HUES6 (cell line): Measurements from ENCODE around the gene TGFB2.

Experiments used
- H3K27ac ChIP-seq: 2 replicates; pipeline ENCODE4 v1.7.0; 2013; ENCODE audit warnings: low read depth, mild to moderate bottlenecking, low read length, inconsistent platforms
- H3K27me3 ChIP-seq: 2 replicates; pipeline ENCODE4 v1.6.1; 2013; ENCODE audit warnings: low read length; ENCODE audit not compliant: control insufficient read depth, insufficient read depth
- H3K36me3 ChIP-seq: 2 replicates; pipeline ENCODE4 v1.6.1; 2013; ENCODE audit warnings: low read length; ENCODE audit not compliant: control insufficient read depth, insufficient read depth
- H3K4me1 ChIP-seq: 2 replicates; pipeline ENCODE4 v1.6.1; 2013; ENCODE audit warnings: low read length; ENCODE audit not compliant: control insufficient read depth, insufficient read depth
- H3K4me3 ChIP-seq: 2 replicates; pipeline ENCODE4 v1.5.1; 2013; ENCODE audit warnings: low read depth, low read length
- H3K9ac ChIP-seq: one replicate; pipeline ENCODE4 v1.6.1; 2013; ENCODE audit warnings: mild to moderate bottlenecking, low read length
- H3K9me3 ChIP-seq: 2 replicates; pipeline ENCODE4 v1.6.1; 2013; ENCODE audit warnings: low read depth, low read length; ENCODE audit not compliant: control insufficient read depth, insufficient read depth

The TGFB2 gene

DNA sequence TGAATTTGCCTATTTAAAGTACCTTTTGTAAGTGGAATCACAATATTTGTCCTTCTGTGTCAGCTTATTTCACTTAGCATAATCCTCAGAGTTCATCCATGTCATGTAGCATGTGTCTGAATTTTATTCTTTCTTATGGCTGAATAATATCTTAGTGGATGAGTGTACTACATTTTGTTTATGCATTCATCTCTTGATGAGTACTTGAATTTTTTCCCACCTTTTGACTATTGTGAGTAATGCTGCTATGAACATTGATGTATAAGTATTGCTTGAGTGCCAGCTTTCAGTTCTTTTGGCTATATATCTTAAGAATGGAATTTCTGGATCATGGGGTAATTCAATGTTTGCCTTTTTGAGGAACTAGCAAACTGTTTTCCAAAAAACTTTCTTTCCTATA, 84.2 kb downstream of the TGFB2 start:
- no peak overlapping the region for H3K27ac ChIP-seq
- H3K27me3 ChIP-seq = no peaks in the 10 kb centered on the region
- no peaks in the 10 kb centered on the region for H3K4me1 ChIP-seq
- no peaks in the 10 kb centered on the region for H3K36me3 ChIP-seq
- H3K4me3 ChIP-seq = no peak overlapping the region
- H3K9me3 ChIP-seq = no peaks in the 10 kb centered on the region
- no peak overlapping the region for H3K9ac ChIP-seq

DNA sequence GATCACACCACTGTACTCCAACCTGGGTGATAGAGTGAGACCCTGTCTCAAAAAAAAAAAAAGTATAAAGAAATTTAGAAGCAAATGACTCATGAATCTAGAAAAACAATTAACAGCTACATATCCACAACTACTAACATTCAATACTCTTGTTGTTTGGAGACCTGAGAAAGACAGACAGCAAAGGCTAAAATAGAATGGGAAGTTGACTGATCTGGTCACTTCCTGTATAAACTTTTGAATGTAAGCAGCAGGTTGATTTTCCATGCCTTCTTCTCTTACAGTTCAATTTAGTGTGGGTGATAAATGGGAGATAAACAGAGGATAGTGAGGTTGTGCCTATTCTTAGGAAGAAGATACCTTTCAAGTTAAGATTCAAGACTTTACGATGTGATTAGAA, 85.2 kb downstream of the TGFB2 start:
- Histone ChIP-seq H3K4me1 (no peaks in the 10 kb centered on the region), H3K9ac (no peak overlapping the region), H3K27ac (no peak overlapping the region), H3K27me3 (no peaks in the 10 kb centered on the region), H3K4me3 (no peak overlapping the region), H3K9me3 (no peaks in the 10 kb centered on the region), H3K36me3 (no peaks in the 10 kb centered on the region)

DNA sequence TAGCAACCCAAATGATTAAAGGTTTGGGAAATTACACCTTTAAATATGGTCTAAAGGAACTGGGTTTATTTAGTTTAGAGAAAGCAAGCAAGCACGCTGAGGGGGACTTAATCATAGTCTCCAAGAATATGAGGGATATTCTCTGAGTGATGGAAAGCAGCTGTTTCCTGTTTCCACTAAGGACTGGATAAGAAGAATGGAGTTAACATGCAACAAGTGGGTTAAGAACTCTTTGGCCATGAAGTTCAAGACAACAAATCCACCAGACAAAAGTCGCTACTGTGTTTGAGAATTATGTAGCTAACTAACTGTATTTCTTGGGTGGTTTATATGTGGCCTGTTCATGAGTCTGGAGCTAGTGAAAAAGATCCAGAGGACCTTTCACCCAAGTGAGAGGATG, 85.7 kb downstream of the TGFB2 start:
- Histone ChIP-seq H3K36me3 (no peaks in the 10 kb centered on the region), H3K9ac (no peak overlapping the region), H3K27ac (no peak overlapping the region), H3K4me1 (no peaks in the 10 kb centered on the region), H3K9me3 (no peaks in the 10 kb centered on the region), H3K27me3 (no peaks in the 10 kb centered on the region), H3K4me3 (no peak overlapping the region)

DNA sequence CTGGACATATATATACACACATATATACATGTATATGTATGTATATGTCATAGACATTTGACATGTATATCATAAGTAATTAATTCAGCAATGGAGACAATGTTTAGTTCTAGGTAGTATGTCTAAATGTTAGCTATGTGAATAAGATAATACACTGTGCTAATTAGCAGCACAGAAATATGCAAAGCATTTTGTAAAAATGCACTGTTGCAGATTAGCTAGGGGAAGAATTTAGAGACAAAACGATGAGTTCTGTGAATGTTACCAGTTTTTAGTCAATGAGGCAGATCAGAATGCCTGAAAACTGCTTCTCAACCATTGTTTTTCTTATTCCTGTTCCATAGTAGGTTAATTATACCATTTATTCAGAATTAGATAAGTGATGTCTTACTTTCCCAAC, 86.3 kb downstream of the TGFB2 start:
- Histone ChIP-seq H3K9me3 (no peaks in the 10 kb centered on the region), H3K4me3 (no peak overlapping the region), H3K27ac (no peak overlapping the region), H3K9ac (no peak overlapping the region), H3K4me1 (no peaks in the 10 kb centered on the region), H3K36me3 (no peaks in the 10 kb centered on the region), H3K27me3 (no peaks in the 10 kb centered on the region)

DNA sequence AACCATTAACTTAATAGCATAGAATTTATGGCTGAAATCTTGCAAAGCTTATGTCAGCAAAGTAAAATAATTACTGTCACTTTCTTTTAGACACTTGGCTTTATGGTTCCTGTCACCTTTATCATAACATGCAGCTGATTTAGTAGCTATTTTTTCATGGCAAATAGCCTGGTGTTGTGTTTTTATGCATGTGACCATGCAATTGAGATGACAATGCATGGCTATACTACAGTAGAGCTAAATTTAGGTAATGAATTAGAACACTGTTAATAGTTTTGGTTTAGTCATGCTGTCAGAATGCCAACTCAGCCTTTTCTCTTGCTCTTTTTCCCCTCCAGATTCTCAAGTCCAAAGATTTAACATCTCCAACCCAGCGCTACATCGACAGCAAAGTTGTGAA, 88.6 kb downstream of the TGFB2 start:
- Histone ChIP-seq H3K9me3 (no peaks in the 10 kb centered on the region), H3K36me3 (no peaks in the 10 kb centered on the region), H3K27ac (no peak overlapping the region), H3K9ac (no peak overlapping the region), H3K4me3 (no peak overlapping the region), H3K27me3 (no peaks in the 10 kb centered on the region), H3K4me1 (no peaks in the 10 kb centered on the region)

DNA sequence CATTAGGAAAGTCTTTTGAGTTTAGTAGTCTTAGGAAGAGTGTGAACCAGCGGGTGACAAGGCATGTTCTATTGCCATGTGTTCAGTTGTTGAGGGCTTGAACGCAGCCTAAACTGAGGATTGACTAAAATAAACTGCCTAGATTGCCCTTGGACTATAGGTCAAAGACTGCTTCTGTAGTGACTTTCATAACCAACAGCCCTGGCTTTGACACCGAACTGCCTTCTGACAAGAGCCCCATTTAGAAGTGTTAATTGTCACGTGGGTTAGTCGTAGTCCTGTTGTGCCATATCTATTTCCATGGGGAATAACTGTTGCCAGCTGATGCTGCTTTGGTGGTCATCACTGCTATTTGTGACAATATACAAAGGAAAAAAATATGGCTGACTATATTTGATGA, 90.4 kb downstream of the TGFB2 start:
- no peak overlapping the region for H3K9ac ChIP-seq
- H3K4me3 ChIP-seq = no peak overlapping the region
- H3K4me1 ChIP-seq = no peaks in the 10 kb centered on the region
- no peaks in the 10 kb centered on the region for H3K9me3 ChIP-seq
- no peaks in the 10 kb centered on the region for H3K27me3 ChIP-seq
- H3K27ac ChIP-seq = no peak overlapping the region
- H3K36me3 ChIP-seq = no peaks in the 10 kb centered on the region

DNA sequence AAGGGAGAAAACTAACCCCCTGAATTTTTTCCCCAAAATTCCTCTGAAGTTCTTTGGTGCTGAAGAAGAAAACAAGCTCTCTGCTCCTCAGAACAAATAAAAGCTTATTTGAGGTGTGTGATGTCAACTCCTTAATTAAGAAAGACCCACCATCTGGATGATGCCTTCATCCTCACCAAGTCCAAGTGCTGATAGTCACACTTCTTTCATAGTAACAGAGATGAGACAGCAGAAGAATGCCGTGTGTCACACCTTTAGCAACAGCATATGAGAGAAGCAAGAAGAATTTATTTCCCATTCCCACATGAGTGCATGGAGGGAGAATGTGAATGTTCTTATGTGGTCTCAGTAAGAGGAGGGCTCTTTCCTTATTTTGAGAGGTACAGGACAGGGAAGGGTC, 91.2 kb downstream of the TGFB2 start:
- Histone ChIP-seq H3K36me3 (no peaks in the 10 kb centered on the region), H3K4me3 (no peak overlapping the region), H3K27ac (no peak overlapping the region), H3K27me3 (no peaks in the 10 kb centered on the region), H3K4me1 (no peaks in the 10 kb centered on the region), H3K9me3 (no peaks in the 10 kb centered on the region), H3K9ac (no peak overlapping the region)

DNA sequence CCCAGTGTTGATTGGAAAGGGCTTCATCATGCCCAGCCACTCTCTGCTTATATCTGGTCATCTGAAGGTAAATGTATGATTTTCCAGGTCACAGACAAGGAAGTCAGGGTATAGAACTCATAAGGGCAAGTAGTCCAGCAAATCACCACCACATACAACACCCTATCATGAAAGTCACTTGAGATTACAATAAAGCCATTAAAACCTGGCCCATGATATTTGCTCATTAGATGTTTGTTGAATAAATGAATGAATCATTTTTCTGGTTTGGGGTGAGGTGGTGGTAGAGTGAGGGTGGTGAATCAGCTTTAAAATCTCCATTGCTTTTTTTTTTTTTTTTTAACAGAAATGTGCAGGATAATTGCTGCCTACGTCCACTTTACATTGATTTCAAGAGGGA, 91.9 kb downstream of the TGFB2 start:
- Histone ChIP-seq H3K27ac (no peak overlapping the region), H3K27me3 (no peaks in the 10 kb centered on the region), H3K9me3 (no peaks in the 10 kb centered on the region), H3K4me1 (no peaks in the 10 kb centered on the region), H3K4me3 (no peak overlapping the region), H3K36me3 (no peaks in the 10 kb centered on the region), H3K9ac (no peak overlapping the region)

DNA sequence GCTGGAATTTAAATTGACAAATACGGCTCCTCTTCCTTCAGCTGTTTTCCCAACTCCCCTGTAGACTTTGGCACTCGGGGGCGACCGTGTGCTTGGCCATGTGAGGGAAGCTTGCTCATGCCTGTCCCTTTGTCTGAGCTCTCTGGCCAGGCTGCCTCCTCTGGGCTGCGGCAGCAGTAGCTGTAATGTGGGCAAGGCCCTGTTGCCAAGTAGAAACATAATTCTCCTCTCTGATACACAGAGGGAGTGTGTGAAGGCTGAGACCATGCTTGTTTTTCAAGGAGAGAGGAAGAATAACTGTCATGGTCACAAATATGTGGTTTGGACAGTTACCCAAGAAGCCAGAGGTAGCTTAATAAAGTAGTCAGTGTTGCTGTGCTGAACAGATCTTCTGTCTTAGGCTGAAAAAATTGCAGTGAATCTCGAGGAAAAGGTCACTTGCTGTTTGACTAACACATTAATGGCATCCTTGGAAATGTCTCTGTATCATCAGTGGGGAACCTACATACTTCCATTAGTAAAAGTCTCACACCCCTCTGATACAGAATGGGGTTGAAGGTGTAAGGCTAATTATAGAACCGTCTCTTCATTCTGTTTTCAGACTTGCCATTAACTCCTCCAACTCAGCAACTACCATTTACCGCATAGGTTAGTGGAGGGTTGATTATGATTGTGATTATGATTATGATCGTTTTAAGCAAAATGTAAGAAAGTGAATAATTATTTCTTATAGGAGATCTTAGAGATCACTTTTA, 94.6 kb downstream of the TGFB2 start:
- Histone ChIP-seq H3K27ac (no peak overlapping the region), H3K27me3 (no peaks in the 10 kb centered on the region), H3K36me3 (no peaks in the 10 kb centered on the region), H3K4me3 (no peak overlapping the region), H3K4me1 (no peaks in the 10 kb centered on the region), H3K9me3 (no peaks in the 10 kb centered on the region), H3K9ac (no peak overlapping the region)

DNA sequence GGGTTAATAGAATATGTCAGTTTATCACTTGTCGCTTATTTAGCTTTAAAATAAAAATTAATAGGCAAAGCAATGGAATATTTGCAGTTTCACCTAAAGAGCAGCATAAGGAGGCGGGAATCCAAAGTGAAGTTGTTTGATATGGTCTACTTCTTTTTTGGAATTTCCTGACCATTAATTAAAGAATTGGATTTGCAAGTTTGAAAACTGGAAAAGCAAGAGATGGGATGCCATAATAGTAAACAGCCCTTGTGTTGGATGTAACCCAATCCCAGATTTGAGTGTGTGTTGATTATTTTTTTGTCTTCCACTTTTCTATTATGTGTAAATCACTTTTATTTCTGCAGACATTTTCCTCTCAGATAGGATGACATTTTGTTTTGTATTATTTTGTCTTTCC, 98.1 kb downstream of the TGFB2 start:
- peaks cover 4% of the 10 kb centered on the region; the same call in 1 of the 2 replicates for H3K9me3 ChIP-seq
- no peaks in the 10 kb centered on the region for H3K4me1 ChIP-seq
- no peak overlapping the region for H3K4me3 ChIP-seq
- H3K27me3 ChIP-seq = no peaks in the 10 kb centered on the region
- no peaks in the 10 kb centered on the region for H3K36me3 ChIP-seq
- no peak overlapping the region for H3K27ac ChIP-seq
- H3K9ac ChIP-seq = no peak overlapping the region

DNA sequence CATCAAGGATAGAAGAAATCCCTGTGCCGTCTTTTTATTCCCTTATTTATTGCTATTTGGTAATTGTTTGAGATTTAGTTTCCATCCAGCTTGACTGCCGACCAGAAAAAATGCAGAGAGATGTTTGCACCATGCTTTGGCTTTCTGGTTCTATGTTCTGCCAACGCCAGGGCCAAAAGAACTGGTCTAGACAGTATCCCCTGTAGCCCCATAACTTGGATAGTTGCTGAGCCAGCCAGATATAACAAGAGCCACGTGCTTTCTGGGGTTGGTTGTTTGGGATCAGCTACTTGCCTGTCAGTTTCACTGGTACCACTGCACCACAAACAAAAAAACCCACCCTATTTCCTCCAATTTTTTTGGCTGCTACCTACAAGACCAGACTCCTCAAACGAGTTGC, 99.0 kb downstream of the TGFB2 start:
- Histone ChIP-seq H3K9me3 (peaks cover 6% of the 10 kb centered on the region; the same call in 1 of the 2 replicates), H3K4me3 (no peak overlapping the region), H3K4me1 (no peaks in the 10 kb centered on the region), H3K36me3 (no peaks in the 10 kb centered on the region), H3K9ac (no peak overlapping the region), H3K27ac (no peak overlapping the region), H3K27me3 (no peaks in the 10 kb centered on the region)
